Thoracic aorta (tissue), 2 donors: ENCODE data around the gene ASS1. TPM values are rescaled to one million over a fixed set of nuclear protein-coding genes. Genes with fewer than 3 reads are reported as not detected.

ENCODE experiments used
- ATAC-seq: fragments of 150-250 bp; one replicate; pipeline ENCODE4 v1.8.0; 2017; ENCODE audit warnings: low read depth; ENCODE audit not compliant: insufficient number of reproducible peaks, low FRiP score
- DNase-seq: peaks from one replicate; pipeline ENCODE4 v3.0.0-alpha.2; 2020; ENCODE audit warnings: low spot score
- H3K27ac ChIP-seq, 2 donors: fragments of 200-600 bp; sonication (generic); 1 replicate in 1 of 2; 2 replicates in 1 of 2; pipeline ENCODE4 v1.5.1; 2016; ENCODE audit warnings: mild to moderate bottlenecking in 2 of 2, moderate library complexity in 2 of 2
- H3K27me3 ChIP-seq: fragments of 200-600 bp; sonication (generic); replicated peaks from 2 replicates; pipeline ENCODE4 v1.6.0; 2016; ENCODE audit warnings: mild to moderate bottlenecking; ENCODE audit not compliant: insufficient read depth
- H3K36me3 ChIP-seq: fragments of 200-600 bp; sonication (generic); one replicate; pipeline ENCODE4 v1.5.1; 2016
- H3K4me1 ChIP-seq, 2 donors: fragments of 200-600 bp; sonication (generic); 1 replicate in 1 of 2; 2 replicates in 1 of 2; pipeline versions ENCODE4 v1.5.1 to v1.6.0; 2016; ENCODE audit warnings: low read depth in 2 of 2, mild to moderate bottlenecking in 1 of 2; ENCODE audit not compliant: control insufficient read depth in 1 of 2
- H3K4me3 ChIP-seq: fragments of 200-600 bp; sonication (generic); 2 replicates; pipeline ENCODE4 v1.5.1; 2016; ENCODE audit warnings: mild to moderate bottlenecking
- H3K9me3 ChIP-seq: fragments of 200-600 bp; sonication (generic); 2 replicates; pipeline ENCODE4 v1.5.1; 2016
- CTCF ChIP-seq: fragments of 200-600 bp; sonication (generic); IDR thresholded peaks from one replicate; pipeline ENCODE4 v1.5.1; 2019; ENCODE audit warnings: antibody characterized with exemption
- total RNA-seq, 2 donors: library from RNA; depleted of rRNA; stranded (reverse); fragments of >200 nt; gene quantifications; one replicate each; pipeline versions ENCODE4 v1.1.0 to v1.2.3, GENCODE V29; 2016

ASS1 gene
- total RNA-seq, 2 donors from 2014 or later, result 65.4 to 81.7 TPM

GRCh38 chr9:130549093-130549735 is 104.5 kb downstream of the ASS1 start:
- no peak for ATAC-seq
- Histone ChIP-seq H3K4me1 (no peaks in the 10 kb centered on the region), H3K36me3 (no peaks in the 10 kb centered on the region), H3K9me3 (no peaks in the 10 kb centered on the region), H3K4me3 (no peak overlapping the region), H3K27ac (no peak overlapping the region), H3K27me3 (no peaks in the 10 kb centered on the region)
- no peak for DNase-seq
- no peak for TF ChIP-seq CTCF

Other genes with a start within 250 kb of the ASS1 start
- 1 to 10 TPM; 2.4 to 6.3 TPM for gene HMCN2, start 179.2 kb upstream of the ASS1 start, total RNA-seq
- gene FUBP3, start 134.6 kb downstream of the ASS1 start, total RNA-seq, result 100 to 1,000 TPM in 1 of 2 donors, 10 to 100 TPM in 1; 62.9 to 127 TPM
- not detected for gene PRDM12, start 219.6 kb downstream of the ASS1 start, total RNA-seq
- gene EXOSC2, start 248.8 kb downstream of the ASS1 start, total RNA-seq, result 10 to 100 TPM; 12.3 to 33.3 TPM